Coronary artery (tissue), 2 donors: ENCODE results near the gene TNNI3K.

Source experiments
- DNase-seq: peaks from one replicate; pipeline ENCODE4 v3.0.0-alpha.2; 2017; ENCODE audit warnings: low spot score
- H3K27ac ChIP-seq, 2 donors: fragments of 200-600 bp; sonication (generic); one replicate each; pipeline ENCODE4 v1.5.1; 2016 to 2019
- H3K4me3 ChIP-seq: fragments of 200-600 bp; sonication (generic); 2 replicates; pipeline ENCODE4 v1.5.1; 2016; ENCODE audit warnings: mild to moderate bottlenecking, moderate library complexity
- CTCF ChIP-seq: fragments of 200-600 bp; sonication (generic); IDR thresholded peaks from one replicate; pipeline ENCODE4 v1.5.1; 2019; ENCODE audit warnings: antibody characterized with exemption

Gene TNNI3K

GRCh38 chr1:74402873-74403272, 167.7 kb downstream of the TNNI3K start:
- H3K27ac ChIP-seq, result no peak overlapping the region
- no peak for TF ChIP-seq CTCF
- no peak overlapping the region for H3K4me3 ChIP-seq
- DNase-seq, result no peak

- Histone ChIP-seq H3K4me3 (no peak overlapping the region), H3K27ac (no peak overlapping the region)
- no peak for DNase-seq
- no peak for TF ChIP-seq CTCF
Observed at GRCh38 chr1:74403606-74404005, 168.4 kb downstream of the TNNI3K start.

- no peak overlapping the region for H3K27ac ChIP-seq
- no peak for DNase-seq
- H3K4me3 ChIP-seq, result no peak overlapping the region
- no peak for TF ChIP-seq CTCF
Observed at GRCh38 chr1:74406759-74407158, 171.6 kb downstream of the TNNI3K start.

- no peak overlapping the region for H3K27ac ChIP-seq
- H3K4me3 ChIP-seq, result no peak overlapping the region
- no peak for DNase-seq
- TF ChIP-seq CTCF, result no peak
Observed at GRCh38 chr1:74407902-74408301, 172.7 kb downstream of the TNNI3K start.

- DNase-seq, result no peak
- Histone ChIP-seq H3K4me3 (no peak overlapping the region), H3K27ac (no peak overlapping the region)
- no peak for TF ChIP-seq CTCF
Observed at GRCh38 chr1:74412244-74412643, 177.1 kb downstream of the TNNI3K start.

- TF ChIP-seq CTCF, result no peak
- no peak for DNase-seq
- H3K27ac ChIP-seq, result no peak overlapping the region
- no peak overlapping the region for H3K4me3 ChIP-seq
Observed at GRCh38 chr1:74415935-74416334, 180.7 kb downstream of the TNNI3K start.

- no peak for DNase-seq
- no peak overlapping the region for H3K27ac ChIP-seq
- TF ChIP-seq CTCF, result no peak
- H3K4me3 ChIP-seq, result no peak overlapping the region
Observed at GRCh38 chr1:74419611-74420010, 184.4 kb downstream of the TNNI3K start.
